Effector CD8-positive, alpha-beta T cell (primary cell): ENCODE results near the gene RAB36.

Experiments
- DNase-seq: peaks from one replicate; lab custom pipeline; 2025; lab: John Stamatoyannopoulos, UW

Gene RAB36

DNA sequence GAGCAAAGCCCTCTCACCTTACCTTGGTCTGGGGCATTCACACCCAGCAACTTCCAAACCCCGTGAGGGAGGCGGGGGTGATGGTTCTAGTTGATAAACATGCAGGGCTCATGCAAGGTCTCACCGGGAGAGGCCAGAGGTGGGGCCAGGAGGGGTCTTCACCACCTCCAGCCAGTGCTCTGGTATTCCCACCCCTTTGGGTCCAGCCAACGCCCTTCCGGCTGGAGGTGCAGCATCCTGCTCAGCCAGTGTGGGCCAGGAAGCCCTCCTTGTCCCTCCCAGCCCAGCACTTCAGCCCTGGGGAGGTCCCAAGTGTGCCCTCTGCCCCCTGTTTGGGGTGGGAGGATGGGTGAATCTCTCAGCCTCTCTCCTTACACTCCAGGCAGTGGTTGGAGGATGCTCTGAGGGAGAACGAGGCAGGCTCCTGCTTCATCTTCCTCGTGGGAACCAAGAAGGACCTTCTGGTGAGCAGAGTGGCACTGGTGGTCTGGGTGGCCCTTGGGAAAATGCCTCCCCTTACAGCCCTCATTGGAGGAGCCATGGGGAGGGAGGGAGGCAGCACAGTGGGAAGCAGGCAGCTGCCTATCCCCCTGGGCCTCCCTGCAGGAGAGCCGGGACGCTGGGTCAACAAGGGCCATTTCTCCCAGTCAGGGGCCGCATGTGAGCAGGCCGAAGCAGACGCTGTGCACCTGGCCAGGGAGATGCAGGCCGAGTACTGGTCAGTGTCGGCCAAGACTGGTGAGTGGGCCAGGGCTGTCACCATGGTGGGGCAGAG is 13.4 kb downstream of the RAB36 start:
- no peak for DNase-seq

DNA sequence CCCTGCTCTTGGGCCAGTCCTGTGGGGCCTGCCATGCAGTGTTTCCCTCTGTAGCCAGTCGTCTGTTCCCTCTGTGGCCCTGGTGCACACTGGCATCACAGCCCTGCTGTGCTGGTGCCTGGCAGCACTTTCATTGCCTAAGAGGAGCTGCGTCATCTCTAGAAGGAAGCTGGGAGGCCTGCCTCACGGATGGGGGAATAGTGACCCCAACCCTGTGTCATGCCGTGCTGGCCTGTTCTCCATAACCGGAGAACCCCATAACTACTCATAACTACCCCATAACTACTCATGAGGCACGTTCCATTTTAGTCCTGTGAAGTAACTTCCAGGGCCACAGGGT is 14.0 kb downstream of the RAB36 start:
- no peak for DNase-seq

DNA sequence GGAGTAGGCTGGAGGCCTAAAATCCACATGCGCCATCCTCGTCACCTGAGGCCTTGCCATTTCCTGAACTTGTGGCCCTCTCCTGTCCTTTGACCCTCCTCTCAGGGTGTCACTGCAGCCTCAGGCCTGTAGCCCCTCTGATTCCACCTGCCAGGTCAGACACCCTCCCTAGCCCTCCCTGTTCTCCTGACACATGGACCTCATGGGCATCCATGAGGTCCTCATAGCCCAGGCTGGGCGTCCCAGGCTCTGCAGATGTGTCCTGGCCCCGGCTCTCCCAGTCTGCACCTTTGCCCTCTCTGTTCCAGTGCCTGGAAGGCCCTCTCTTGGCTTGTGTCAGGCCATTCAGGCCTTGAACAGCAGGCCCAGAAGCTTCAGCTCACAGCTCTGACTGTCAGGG is 15.8 kb downstream of the RAB36 start:
- no peak for DNase-seq

DNA sequence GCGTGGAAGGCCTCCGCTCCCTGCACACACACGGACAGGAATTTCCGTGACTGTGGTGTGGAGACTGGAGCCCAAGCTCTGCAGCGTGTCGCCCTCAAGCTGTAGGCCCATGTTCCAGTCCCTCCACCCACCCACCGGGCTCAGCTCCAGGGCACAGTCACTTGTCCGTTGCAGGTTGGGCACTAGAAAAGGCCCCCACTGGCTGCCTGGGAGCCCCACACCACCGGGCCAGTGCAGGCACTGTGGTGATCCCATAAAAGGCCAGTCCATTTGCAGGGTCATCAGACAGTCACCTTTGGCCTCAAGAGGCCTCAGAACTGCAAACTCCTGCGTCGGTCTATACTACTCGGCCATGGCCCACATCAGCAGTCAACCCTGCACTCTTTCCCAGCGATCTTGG is 16.3 kb downstream of the RAB36 start:
- no peak for DNase-seq

DNA sequence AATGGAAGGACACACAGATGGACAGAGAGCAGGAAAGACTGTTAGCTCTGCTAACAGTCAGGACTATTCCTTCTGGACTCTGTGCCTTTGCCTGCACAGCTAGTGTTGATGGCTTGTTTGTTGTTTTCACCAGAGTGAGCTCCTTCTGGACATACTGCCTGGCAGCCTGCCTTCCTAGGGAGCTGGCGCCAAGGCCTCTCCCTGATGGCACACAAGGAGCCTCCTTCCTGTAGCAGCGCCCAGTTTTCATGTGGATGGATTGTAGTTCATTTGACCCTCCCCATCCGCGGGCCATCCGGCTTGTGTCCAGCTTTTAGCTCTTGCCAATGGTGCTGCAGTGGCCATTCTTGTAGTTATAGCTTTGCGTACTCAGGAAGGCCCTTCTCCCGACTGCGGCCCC is 18.4 kb downstream of the RAB36 start:
- no peak for DNase-seq

DNA sequence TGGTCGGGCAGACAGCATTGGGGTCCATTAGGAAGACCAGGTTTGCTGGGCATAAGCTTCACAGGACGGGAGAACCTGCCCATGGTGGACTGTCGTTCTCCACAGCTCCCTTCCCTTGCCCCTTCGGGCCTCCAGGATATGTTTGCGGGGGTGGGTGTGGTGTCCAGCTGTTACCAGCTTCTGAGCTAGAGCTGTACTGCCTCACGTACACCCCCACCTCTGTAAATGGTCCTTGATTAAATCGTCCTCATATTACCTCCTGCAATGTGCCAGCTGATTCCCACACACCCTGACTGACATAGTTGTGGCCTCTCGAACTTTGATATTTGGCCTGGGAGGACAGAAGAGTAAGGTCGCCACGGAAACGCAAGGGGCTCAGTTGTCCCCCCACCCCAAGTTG is 18.8 kb downstream of the RAB36 start:
- DNase-seq = no peak

DNA sequence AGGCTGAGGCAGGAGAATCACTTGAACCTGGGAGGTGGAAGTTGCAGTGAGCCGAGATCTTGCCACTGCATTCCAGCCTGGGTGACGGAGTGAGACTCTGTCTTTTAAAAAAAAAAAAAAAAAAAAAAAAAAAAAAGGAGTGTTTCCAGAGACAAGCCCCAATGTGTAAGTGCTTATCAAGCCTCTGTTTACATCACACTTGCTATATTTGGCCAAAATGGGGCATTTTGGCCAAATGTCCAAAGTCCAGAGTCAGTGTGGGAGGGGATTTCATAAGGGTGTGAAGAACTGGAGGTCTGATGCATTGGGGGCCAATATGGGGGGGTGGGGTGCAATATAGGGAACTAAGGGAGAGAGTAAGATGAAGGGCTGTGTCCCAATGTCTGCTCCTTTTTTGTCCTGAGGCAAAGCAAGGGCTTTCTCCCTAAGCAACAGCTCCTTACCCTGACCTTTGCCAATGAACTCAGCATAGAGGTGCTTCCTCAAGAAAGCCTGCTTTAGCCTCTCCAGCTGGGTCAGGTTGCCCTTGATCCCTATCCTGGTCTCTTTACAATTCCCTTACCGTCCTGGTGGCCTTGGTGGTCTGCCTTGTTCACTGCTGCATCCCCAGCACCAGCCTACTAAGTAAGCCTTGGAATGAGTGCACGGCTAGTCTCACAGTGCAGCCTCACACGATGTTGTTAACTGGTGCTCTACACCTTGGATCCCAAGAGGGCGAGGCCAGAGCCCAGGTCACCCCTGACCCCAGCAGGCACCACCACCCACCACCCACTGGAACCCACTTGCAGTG is 21.0 kb downstream of the RAB36 start:
- DNase-seq = no peak

DNA sequence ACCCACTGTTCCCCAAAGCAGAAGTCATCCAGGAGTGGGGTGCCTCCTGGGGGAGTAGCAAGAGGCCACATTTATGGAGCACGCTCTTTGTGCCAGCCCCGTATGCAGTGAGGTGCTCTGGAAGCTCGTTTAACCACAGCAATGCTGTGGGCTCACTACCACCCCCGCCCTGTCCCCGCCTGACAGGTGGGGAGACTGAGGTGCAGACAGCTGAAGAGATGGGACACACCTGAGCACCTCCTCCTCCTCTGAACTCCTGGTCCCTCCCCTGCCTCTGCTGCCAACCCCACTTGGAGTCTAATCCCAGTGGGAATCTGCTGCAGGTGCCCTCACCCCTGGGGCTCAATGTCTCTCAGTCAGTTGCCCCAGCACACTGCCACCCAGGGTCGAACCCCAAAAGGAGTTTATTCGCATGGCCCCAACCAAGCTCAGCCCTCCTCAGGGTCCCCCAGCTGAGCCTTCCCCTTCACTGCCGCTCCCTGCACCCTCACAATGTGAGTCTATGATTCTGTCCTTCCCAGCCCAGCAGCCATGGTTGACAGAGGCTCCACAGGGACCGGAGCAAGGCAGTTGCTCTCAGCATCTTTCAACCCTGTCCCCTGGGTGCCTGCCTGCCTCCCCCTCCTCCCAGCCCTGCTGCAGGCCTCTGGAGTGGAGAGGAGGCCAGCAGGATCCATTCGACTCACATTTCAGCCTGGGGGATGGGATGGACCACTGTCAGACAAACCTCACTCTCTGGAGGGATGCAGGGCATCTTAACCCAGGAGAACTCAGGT is 21.8 kb downstream of the RAB36 start:
- DNase-seq = no peak

DNA sequence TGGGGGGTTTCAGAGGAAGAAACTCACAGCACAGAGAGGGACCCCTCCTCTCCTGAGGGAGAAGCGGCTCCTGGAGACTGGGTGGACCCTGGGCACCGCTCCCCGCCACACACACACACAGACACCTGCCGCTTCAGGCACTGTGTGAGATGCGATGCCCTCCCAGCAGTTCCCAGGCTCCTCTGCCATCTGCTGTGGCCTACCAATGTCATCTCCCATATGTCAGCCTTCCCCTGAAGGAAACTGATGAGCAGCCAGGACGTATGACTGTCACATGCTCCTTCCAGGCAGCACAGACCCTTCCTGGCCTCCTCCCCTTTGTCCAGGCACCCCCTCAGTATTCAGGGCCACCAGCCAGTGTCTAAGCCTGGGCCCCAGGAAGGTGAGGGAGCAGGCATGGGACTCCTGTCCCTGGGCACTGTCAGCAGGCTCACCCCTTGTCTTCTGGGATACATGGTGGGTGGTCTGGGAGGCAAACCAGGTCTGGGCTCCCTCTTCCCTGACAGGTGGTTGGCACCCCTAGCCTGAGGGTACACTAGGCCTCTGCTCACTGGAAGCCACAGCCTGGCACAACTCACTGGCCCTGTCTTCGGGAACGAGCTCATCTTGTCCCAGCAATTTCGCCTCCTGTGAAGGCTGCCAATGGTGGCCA is 23.2 kb downstream of the RAB36 start:
- DNase-seq = no peak

DNA sequence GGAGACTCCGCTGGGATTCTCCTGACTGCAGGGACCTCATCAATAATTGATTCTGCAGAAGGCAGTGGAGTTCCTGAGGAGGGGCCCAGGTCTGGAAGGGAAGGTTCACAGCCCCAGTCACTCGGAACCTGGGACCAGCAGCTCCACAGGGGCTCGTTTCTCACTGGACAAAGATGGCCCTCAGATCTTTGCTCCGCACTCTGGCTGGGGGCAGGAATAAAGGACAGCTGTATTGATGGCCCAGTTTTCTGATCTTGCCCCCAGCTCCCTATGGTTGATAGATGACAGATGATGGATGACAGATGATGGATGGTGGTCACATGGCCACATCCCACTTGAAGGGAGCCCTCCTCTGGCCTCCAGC is 23.7 kb downstream of the RAB36 start:
- DNase-seq = no peak

DNA sequence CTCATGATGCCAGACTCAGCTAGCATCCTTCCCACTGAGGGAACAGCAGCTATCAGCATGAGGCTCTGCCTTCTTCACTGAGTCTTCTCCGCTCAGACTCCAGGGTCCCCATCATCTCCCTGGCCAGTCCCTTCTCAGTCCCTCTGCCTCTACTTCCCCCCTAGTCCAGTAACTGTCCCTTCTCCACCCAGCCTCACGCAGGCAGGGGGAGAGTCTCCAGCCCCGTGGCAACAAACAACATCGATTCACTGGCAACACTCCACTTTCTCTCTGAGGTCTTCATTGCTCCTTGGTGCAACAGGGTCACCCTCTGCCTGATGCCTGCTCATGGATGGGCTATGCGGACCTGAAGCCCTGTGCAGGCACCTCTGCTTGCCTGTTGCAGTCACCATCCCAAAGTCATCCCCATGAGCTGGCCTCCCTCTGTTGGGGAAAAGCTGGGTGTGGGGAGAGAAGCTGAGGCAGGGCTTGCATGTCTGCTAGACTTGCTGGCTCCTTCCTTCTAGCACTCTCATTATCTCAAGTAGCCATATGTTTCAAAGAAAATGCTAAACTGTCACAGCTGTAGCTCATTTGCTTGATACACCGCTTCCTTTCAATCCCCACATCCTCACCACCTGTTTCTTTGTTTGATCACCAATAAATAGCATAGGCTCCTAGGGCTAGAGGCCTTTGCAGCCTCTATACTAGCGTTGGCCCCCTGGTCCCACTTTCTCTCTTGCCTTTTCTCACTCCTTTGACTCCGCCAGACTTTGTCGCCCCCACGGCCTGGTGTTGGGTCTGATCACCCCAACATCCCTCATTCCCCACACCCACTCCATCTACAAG is 30.8 kb downstream of the RAB36 start:
- DNase-seq = no peak

DNA sequence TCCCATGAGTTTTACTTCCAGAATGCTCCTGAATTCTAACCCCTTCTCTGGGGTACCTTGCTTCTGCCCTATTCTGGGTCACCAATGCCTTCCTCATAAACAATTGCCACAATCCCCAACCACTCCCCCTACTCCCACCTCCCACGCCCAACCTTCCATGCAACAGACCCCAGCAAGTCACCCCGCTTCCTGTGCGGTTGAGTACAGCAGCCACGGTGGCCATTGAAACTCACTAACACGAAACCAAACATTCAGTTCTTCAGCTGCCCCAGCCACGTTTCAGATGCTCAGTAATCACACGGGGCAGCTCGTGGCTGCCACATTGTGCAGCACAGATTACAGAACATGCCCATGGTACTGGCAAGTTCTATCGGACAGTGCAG is 31.4 kb downstream of the RAB36 start:
- DNase-seq = no peak

DNA sequence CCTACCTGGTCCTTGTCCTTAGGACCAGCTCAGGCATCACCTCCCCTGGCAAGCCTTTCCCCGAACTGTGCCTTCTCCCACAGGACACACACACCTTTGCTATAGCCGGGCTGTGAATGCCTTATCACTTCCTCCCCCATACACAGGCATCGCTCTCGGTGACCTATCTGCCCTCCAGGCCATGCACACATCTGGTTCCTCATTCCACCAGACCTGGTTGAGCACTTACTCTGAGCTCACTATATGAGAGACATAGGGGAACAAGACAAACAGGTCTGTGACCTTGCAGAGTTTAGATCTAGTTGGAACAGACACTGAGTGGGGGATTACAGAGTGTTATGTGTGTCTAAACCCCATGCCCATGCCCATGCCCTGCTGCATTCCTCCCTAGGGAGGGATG is 31.9 kb downstream of the RAB36 start:
- no peak for DNase-seq

DNA sequence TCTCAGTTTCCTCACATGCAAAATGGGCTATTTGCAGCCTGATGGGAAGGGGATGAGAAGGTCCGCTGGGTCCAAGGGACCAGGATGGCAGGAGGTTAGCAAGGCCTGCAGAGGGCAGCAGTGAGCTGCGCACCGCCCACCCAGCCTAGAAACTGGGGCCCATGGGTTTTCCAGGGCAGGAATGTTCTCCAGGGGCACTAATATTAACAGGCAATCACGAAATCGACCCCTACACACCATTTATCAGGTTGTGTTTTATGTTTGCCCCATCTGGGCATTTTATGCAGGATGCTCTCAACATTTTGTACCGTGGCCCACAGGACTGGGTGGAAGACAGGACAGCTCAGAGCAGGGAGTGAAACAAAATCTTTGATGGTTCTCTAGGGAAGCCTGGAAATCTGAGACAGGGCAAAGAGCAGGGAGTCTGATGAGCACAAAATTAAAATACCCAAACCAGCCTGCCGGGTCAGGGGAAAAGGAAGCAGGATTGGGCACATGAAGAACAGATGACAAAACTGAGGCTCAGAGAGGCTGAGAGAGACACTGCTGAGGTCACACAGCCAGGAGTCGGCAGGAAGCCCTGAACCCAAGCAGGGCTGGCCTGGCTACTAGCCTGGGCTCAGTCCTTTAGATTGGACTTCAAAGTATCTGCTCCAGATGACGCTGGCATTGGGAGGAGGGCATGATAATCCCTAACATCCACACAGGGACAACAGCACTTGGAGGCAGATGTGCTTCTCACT is 33.4 kb downstream of the RAB36 start:
- peak; percentile 45 for DNase-seq

DNA sequence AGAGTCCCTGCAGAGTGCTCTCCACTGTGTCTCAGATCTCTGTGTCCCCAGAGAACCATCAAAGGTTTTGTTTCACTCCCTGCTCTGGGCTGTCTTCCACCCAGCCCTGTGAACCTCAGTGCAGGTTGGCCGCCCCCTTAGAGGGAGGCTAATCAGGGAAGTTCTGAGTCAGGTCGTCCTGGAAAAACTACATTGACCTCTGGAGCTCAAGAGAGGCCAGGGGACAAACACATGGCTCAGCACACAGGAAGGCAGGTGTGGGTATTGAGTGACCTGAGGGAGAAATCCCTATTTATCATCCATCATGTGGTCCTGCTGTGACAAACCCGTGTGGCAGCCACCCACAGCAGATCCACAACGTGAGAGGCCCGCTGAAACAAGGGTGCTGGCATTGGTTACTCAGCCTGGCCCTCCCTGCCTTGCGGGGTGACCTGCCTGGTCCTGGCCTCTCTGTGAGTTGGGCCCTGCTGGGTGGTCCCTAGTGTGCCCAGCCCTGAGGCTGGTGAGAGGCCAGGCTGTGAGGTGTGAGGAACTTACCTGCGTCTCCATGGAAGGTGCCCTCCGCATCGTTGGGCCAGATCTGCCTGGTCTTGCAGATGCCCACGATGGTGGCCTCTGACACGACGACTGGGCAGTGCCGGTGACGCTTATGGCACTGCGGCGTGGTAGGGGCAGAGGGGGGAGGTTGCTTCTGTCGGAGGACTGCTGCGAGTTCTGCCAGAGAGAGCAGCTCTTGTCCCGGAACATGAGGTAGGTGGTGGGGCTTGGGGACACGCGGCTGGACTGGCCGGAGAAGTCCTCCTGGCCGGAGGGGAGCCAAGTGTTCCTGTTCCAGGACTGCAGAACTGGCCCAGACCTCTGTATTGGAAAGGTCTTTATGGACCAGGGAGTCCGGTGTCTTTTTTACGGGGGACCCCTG is 34.4 kb downstream of the RAB36 start:
- no peak for DNase-seq

DNA sequence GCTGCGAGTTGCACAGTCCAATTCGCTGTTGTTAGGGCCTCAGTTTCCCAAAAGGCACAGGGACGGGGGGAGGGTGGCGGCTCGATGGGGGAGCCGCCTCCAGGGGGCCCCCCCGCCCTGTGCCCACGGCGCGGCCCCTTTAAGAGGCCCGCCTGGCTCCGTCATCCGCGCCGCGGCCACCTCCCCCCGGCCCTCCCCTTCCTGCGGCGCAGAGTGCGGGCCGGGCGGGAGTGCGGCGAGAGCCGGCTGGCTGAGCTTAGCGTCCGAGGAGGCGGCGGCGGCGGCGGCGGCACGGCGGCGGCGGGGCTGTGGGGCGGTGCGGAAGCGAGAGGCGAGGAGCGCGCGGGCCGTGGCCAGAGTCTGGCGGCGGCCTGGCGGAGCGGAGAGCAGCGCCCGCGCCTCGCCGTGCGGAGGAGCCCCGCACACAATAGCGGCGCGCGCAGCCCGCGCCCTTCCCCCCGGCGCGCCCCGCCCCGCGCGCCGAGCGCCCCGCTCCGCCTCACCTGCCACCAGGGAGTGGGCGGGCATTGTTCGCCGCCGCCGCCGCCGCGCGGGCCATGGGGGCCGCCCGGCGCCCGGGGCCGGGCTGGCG is 35.1 kb downstream of the RAB36 start, which contains the start of gene BCR:
Gene BCR, plus strand, starts transcription at position 209 of the 592 bp plus-strand sequence. CDS start 452 bp downstream, outside the sequence.
- peak; percentile 47 for DNase-seq

DNA sequence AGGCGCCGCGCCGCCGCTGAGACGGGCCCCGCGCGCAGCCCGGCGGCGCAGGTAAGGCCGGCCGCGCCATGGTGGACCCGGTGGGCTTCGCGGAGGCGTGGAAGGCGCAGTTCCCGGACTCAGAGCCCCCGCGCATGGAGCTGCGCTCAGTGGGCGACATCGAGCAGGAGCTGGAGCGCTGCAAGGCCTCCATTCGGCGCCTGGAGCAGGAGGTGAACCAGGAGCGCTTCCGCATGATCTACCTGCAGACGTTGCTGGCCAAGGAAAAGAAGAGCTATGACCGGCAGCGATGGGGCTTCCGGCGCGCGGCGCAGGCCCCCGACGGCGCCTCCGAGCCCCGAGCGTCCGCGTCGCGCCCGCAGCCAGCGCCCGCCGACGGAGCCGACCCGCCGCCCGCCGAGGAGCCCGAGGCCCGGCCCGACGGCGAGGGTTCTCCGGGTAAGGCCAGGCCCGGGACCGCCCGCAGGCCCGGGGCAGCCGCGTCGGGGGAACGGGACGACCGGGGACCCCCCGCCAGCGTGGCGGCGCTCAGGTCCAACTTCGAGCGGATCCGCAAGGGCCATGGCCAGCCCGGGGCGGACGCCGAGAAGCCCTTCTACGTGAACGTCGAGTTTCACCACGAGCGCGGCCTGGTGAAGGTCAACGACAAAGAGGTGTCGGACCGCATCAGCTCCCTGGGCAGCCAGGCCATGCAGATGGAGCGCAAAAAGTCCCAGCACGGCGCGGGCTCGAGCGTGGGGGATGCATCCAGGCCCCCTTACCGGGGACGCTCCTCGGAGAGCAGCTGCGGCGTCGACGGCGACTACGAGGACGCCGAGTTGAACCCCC is 35.8 kb downstream of the RAB36 start:
- no peak for DNase-seq

DNA sequence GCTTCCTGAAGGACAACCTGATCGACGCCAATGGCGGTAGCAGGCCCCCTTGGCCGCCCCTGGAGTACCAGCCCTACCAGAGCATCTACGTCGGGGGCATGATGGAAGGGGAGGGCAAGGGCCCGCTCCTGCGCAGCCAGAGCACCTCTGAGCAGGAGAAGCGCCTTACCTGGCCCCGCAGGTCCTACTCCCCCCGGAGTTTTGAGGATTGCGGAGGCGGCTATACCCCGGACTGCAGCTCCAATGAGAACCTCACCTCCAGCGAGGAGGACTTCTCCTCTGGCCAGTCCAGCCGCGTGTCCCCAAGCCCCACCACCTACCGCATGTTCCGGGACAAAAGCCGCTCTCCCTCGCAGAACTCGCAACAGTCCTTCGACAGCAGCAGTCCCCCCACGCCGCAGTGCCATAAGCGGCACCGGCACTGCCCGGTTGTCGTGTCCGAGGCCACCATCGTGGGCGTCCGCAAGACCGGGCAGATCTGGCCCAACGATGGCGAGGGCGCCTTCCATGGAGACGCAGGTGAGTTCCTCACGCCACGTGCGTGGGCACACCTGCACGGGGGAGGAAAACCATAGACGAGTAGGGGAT is 36.5 kb downstream of the RAB36 start:
- no peak for DNase-seq
